Loucy (cell line): ENCODE measurements around the gene C20orf204.

ENCODE experiments used
- EZH2phosphoT487 ChIP-seq: fragments of 200-600 bp; IDR thresholded peaks from 2 replicates; pipeline ENCODE4 v1.6.1; 2018; ENCODE audit warnings: antibody characterized with exemption, mild to moderate bottlenecking, moderate library complexity, borderline replicate concordance
- TF ChIP-seq, protein P1 (sequence below): fragments of 200-600 bp; sonication (generic); conservative IDR thresholded peaks from 2 replicates; pipeline ENCODE4 v1.5.1; 2014; ENCODE audit warnings: mild to moderate bottlenecking, antibody characterized with exemption, low read length

DNA sequence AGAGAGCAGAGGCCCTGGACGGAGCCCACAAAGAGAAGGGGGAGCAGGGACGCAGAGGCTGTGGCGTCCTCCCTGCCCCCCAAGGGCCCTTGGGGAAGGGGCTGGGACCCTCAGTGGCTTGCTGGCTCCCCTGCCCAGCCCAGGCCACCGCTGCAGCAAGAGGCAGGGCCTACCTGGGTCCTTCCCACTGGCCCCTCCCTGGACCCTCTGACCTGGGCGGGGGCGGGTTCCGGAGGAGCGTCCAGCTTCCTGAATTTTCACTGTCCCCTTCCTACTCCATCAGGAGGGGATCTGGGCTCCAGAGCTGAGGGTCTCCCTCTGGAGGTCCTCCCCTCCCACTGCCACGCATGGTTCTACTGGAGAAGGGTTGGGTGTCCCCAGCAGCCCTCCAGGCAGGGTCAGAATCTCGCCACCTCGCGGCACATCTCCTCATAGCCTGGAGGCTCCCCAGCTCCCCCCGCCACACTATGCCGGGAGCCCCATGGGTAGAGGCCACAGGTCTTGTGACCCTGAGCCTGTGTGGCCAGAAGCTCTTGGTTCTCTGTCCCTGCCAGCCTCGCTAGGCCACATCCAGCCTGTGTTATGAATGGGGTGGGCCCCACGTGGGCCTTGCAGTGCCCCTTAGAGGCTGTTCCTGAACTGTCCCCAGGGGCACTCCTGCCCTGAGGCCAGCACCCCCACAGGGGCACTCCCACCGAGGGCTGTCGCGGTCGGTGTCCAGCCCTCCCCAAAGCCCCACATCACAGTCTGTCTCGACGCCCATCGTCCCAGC, 14.5 kb downstream of the C20orf204 start:
- TF ChIP-seq, protein P1, sequence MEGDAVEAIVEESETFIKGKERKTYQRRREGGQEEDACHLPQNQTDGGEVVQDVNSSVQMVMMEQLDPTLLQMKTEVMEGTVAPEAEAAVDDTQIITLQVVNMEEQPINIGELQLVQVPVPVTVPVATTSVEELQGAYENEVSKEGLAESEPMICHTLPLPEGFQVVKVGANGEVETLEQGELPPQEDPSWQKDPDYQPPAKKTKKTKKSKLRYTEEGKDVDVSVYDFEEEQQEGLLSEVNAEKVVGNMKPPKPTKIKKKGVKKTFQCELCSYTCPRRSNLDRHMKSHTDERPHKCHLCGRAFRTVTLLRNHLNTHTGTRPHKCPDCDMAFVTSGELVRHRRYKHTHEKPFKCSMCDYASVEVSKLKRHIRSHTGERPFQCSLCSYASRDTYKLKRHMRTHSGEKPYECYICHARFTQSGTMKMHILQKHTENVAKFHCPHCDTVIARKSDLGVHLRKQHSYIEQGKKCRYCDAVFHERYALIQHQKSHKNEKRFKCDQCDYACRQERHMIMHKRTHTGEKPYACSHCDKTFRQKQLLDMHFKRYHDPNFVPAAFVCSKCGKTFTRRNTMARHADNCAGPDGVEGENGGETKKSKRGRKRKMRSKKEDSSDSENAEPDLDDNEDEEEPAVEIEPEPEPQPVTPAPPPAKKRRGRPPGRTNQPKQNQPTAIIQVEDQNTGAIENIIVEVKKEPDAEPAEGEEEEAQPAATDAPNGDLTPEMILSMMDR, result no peak
- TF ChIP-seq EZH2phosphoT487, result no peak
